GM18511 (cell line): Measurements from ENCODE around the gene SLC4A3.

Experiments used
- ATAC-seq: cut with Tn5 transposase; IDR thresholded peaks from one replicate; pipeline ENCODE4 v1.9.1; 2021; ENCODE audit warnings: mild to moderate bottlenecking, moderate library complexity; ENCODE audit not compliant: unreplicated experiment

Gene SLC4A3, protein sequence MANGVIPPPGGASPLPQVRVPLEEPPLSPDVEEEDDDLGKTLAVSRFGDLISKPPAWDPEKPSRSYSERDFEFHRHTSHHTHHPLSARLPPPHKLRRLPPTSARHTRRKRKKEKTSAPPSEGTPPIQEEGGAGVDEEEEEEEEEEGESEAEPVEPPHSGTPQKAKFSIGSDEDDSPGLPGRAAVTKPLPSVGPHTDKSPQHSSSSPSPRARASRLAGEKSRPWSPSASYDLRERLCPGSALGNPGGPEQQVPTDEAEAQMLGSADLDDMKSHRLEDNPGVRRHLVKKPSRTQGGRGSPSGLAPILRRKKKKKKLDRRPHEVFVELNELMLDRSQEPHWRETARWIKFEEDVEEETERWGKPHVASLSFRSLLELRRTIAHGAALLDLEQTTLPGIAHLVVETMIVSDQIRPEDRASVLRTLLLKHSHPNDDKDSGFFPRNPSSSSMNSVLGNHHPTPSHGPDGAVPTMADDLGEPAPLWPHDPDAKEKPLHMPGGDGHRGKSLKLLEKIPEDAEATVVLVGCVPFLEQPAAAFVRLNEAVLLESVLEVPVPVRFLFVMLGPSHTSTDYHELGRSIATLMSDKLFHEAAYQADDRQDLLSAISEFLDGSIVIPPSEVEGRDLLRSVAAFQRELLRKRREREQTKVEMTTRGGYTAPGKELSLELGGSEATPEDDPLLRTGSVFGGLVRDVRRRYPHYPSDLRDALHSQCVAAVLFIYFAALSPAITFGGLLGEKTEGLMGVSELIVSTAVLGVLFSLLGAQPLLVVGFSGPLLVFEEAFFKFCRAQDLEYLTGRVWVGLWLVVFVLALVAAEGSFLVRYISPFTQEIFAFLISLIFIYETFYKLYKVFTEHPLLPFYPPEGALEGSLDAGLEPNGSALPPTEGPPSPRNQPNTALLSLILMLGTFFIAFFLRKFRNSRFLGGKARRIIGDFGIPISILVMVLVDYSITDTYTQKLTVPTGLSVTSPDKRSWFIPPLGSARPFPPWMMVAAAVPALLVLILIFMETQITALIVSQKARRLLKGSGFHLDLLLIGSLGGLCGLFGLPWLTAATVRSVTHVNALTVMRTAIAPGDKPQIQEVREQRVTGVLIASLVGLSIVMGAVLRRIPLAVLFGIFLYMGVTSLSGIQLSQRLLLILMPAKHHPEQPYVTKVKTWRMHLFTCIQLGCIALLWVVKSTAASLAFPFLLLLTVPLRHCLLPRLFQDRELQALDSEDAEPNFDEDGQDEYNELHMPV

DNA sequence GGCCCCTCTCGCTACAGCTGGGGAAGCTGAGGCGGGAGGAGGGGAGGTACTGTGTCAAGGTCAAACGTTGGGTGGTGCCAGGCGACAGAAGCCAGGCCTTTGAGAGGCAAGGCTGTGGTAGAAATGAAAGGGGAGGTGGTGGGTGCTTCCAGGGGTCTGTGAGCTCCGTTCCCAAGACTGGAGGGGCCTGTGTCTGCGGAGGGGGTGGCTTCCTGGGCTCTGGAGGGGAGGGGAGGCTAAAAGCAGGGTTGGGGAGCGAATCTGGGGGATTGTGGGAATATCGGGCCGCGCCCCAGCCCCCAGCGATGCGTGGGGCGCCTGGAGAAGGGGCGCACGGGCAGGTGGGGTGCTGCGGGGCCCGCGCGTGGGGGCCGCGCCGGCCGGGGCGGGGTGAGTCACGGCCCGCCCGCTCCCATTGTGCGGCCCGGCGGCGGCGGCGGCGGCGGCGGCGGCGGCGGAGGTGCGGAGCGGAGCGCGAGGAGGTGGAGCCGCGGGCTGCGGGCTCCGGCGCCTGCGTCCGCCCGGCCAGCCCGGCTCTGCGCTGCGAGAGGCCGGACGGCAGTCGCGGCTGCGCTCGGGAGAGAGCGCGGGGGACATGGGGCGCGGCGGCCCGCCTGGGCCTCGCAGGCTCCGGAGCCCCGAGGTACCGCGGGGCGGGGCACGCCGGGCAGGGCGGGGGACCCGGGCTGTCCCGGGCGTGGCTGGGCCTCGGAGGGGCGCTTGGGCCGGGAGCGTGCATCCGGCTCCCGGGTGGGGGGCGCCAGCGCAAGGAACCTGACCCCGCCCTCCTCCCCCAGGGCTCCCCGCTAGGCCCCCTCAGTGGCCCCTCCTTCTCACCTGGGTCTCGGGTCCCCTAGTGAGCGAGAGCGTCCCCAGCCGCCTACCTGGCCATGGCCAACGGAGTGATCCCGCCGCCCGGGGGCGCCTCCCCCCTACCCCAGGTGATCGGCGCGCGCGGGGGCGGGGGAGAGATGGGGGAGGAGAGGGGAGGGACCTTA lies at the start of gene SLC4A3:
SLC4A3 (plus strand) TSS at position 528 of the 998 bp plus-strand sequence; CDS start at position 891, 363 bp downstream.
- no peak for ATAC-seq

DNA sequence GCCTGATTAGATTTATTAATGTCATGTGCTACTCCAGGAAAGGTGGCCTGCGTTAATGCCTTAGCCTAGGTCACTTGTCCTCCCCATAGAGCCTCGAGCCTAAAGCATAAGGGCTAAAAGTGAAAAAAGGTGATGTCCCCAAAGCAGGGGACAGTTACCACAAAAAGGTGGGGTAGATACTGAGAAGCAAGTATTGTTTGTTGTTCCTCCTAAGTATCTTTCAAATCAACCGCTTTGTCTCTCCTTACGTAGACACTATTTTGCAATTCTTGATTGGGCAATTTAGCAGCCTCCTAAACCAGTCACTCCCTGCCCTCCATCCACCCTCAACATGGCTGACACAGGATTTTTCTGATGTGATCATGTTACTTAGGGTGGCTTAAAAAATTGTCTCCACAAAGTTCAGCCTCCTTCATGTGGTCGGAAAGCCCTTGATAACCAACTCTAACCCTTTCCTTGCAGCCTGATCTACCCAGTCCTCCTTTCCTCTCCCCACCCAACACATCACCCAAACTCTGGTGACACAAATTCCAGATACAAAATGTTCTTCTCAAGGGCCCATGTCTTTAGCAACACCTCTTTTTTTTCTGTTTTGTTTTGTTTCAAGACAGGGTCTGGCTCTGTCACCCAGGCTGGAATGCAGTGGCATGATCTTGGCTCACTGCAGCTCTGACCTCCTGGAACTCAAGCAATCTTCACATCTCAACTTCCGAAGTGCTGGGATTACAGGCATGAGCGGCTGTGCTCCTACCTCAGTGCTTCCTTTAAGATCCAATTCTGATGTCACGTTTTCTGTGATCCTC lies 48.4 kb upstream of the SLC4A3 start:
- no peak for ATAC-seq

DNA sequence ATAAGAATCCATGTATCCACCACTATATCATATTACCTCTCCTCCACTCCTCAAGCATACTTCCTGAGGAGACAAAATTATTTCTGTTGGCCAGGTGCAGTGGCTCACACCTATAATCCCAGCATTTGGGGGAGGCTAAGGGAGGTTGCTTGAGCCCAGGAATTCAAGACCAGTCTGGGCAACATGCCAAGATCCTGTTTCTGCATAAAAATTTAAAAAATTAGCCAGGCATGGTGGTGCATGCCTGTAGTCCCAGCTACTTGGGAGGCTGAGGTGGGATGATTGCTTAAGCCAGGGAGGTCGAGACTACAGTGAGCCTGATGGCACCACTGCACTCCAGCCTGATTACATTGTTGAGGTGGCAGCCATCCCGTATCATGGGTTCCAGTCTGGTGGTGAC lies 46.1 kb upstream of the SLC4A3 start:
- ATAC-seq = no peak

DNA sequence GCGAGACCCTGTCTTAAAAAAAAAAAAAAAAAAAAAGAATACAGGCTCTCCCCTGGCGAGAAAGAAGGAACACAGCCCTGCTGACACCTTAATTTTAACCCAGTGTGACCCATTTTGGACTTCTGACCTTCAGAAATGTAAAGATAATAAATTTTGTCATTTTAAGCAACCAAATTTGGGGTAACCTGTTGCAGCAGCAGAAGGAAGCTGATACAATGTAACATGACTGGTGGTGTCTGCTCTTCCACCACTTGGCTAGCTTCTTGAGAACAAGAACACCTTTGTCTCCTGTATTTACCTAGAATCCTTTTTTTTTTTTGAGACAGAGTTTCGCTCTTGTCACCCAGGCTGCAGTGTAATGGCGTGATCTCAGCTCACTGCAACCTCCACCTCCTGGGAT lies 36.3 kb upstream of the SLC4A3 start:
- ATAC-seq = no peak

DNA sequence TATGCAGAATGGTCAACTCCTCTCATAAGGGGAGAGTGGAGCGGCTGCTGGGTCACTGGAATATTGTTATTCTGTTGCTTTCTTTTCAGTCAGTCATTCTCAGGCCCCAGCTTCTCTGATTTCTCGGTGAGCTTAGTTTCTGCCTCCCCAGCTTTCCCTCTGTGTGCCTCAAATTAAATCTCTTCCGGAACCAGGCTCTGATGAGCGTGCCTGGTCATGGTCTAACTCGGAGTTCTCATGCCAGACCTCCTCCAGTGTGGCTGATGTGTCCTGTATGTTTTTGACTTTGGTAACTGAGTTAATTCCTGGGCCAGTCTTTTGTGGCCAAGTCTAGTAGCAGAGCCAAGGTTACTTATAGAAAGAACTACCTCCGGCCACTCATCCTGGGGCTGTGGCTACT lies 34.7 kb upstream of the SLC4A3 start:
- ATAC-seq = no peak

DNA sequence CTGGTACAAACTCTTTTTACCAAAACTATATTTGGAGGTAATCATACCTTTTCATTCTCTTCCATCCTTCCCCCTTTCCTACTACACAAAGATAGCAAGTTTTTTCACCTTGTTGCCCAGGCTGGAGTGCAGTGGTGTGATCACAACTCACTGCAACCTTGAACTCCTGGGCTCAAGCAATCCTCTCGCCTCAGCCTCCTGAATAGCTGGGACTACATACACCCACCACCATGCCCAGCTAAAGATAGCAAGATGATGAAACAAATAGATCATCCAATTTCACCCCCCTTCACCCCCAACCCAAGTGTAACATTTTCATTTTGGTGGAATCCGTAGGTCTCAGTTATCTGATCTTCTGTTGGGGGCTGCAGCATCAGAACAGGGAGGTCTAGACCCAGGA lies 34.3 kb upstream of the SLC4A3 start:
- ATAC-seq = no peak

DNA sequence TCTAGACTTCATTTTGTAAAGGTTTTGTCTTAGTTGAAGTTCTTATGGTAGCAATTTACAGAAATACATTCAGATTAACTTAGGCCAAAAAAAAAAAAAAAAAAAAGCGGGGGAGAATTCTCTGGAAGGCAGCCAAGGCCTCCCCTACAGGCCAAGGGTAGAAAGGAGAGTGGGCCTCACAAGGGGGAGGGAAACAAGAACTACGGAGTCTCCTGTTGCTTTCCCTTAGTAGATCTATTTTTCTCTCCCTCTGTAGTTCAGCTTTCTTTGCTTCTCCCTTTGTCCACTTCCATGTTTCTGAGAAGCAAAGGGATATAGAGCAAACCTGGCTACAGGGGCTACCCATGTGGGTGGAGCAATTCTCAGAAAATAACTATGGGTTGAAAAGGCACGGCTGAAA lies 32.2 kb upstream of the SLC4A3 start:
- ATAC-seq = no peak

DNA sequence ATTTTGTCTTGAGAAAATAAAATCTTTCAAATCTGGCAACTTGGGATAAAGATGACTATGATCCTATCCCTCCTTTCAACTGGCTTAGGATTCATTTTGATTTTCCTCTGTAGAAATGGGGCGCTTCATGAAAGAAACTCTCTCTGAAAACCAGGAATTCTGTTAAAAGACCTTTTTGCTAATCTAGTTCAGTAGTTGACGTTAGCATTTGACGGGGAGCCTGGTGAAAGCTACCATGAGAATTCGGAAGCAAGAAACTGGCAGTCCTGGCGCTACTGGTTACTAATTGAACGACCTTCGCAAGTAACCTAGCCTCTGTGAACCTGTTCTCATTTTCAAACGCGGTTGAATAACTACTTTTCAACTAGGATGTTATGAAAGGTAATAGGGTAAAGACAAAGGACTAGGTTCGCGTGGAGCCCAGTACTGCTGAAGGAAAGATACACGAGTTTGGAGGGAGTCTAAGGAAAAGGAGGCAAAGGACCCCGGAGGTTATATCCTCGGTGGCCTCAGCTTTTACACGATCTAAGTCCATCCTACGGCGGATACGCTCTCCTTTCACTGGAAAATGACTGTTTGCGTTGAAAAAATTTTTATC lies 30.4 kb upstream of the SLC4A3 start:
- ATAC-seq = peak; percentile 6

DNA sequence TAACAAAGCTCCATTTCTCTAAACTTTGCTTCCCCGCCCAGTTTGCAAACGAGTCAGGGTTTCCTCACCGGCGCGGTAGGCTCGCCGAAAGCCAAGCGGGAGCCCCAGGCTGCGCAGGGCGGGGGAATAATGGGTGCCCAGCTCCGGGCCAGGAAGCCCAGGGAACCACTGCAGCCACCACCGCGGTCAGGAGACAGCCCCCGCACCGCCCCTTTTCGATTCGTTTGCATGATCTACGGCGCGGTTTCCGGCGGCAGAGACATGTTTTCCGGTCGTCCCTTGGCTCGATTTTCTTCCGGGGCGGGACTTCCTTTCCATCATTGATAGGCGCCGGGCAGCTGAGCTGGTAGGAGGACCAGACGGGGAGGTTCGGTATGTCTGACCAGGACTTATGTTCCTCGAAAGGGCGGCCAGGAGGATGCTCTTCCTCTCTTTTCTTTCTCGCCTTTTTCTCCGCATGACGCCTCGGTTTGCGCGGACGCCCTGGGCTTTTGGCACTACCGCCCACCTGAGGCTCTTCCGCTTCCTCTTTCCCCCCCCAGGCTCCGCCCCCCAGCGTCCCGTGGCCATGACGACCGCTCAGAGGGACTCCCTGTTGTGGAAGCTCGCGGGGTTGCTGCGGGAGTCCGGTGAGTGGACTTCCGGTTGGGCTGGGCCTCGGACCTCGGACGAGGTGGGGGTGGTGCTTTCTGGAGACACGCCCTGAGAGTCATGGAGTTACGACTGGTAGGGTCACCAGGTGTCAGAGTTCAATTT lies 29.7 kb upstream of the SLC4A3 start, which contains the start of gene STK11IP:
STK11IP (plus strand) TSS at position 306 of the 756 bp plus-strand sequence; CDS start at position 569, 263 bp downstream.
- peak; percentile 95 for ATAC-seq

DNA sequence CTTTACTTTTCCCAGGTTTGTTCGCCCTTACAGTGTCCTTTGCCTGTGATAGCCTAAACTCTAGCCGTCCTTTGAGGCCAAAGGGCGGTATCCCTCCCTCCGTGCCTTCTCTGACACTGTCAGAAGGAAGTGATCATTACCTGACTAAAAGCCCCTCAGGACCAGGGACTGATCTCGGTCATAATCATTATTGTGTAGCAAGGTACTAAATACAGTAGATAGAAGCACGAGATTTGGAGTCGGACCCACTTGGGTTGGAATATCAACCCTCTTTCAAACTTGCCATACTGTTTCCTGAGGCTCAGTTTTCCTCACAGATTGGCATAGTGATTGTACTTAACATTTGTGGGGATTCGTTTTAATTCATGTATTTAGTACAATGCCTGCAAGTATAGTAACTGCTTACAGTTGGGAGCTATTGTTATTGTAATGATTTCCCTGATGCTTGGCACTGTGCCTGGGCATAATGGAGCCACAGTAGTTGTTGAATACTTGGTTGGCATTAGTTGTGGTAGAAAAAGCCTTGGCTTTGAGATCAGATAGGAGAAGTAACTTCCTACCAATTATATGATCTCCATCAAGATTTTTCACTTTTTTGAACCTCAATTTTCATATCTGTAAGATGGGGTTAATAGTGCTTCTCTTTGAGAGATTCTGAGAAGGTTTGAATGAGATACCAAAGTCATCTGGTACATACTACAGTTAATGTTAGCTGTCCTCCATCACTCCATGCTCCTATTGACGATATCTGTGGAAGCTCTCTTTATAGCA lies 28.9 kb upstream of the SLC4A3 start:
- no peak for ATAC-seq

DNA sequence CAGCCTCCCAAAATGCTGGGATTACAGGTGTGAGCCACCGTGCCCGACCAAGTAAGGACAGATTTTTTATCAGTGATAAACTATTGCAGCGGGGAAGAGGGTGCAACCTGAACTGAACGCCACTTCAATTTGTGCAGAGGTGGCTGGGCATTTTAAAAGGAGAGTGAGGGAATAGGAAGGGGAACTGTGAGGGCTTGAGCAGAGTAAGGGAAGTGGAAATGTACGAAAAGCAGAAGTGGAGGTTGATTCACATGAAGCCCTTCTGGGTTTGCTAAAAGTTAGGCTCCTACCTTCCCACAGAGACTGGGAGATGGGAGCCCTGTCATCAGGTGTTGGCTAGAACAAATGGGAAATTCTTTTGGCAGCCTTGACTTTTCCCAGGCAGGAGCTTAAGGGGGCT lies 23.7 kb upstream of the SLC4A3 start:
- no peak for ATAC-seq

DNA sequence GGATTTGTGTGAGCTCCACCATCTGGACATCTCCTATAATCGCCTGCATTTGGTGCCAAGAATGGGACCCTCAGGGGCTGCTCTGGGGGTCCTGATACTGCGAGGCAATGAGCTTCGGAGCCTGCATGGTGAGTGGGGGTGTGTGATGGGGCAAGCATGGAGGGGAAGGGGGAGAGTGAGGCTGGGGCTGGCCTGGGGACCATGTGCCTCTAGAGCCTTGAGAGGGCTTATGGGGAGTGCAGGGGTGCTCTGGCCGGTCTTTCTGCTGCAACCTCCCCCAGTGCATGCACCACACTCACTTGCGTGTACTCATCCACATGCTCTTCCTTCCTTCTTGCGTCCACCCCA lies 21.8 kb upstream of the SLC4A3 start:
- no peak for ATAC-seq

DNA sequence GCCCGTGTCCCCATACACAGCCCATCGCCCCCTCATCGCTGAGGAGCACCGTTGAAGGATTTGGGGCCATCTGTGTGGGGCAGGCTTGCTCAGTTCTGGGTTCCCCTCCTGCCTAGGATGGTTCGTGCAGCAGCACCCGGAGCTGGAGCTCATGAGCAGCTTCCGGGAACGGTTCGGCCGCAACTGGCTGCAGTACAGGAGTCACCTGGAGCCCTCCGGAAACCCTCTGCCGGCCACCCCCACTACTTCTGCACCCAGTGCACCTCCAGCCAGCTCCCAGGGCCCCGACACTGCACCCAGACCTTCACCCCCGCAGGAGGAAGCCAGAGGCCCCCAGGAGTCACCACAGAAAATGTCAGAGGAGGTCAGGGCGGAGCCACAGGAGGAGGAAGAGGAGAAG lies 19.5 kb upstream of the SLC4A3 start:
- ATAC-seq = no peak

DNA sequence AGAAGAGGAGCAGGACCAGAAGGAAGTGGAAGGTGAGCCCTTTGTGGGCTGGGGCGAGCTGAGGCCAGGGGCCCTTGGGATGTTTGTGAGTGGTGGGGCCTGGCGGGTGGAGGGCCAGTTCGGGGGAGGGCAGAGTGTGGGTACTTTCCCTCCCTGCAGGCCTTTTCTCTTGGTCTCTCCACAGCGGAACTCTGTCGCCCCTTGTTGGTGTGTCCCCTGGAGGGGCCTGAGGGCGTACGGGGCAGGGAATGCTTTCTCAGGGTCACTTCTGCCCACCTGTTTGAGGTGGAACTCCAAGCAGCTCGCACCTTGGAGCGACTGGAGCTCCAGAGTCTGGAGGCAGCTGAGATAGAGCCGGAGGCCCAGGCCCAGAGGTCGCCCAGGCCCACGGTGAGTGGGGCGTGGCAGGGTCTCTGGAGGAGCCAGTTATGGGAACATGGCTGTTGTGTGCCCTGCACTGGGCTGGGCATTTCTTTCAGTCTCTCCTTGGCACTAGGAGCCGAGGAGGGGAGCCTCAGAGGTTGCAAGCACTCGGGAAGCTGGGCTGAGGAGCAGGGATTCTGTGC lies 18.9 kb upstream of the SLC4A3 start:
- ATAC-seq = no peak

DNA sequence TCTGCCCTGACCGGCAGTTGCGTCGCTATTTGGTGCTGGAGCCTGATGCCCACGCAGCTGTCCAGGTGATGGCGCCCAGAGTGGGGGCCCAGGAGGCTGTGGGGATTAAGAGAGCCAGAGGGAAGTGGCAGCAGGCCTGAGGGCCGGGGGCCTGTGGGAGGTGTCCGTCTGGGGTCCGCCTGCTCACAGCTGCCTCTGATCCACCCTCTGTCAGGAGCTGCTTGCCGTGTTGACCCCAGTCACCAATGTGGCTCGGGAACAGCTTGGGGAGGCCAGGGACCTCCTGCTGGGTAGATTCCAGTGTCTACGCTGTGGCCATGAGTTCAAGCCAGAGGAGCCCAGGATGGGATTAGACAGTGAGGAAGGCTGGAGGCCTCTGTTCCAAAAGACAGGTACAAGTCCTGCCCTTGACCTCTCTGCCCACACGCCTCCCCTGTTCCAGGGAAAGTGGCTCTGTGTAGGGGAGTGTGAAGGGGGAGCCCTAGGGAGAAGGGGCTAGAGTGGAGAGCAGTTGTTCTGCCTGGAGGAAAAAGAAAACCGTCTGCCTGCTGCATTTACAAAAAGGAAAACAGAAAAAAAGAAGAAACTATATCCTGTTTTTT lies 18.2 kb upstream of the SLC4A3 start:
- ATAC-seq = no peak

DNA sequence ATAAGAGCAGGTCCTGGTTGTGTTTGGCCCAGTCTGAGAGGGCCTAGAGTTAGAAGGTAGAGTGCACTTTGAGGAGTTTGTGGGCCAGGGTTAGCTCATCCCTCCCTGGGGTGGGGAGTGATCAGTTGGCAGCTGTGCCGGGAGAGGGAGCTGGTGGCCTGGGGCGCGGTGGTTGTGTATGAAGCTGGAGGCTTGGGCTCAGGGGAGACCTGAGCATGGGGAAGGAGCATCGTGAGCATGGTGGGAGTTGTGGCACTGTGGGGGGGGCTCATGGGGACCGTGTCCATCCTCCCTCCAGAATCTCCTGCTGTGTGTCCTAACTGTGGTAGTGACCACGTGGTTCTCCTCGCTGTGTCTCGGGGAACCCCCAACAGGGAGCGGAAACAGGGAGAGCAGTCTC lies 16.1 kb upstream of the SLC4A3 start:
- ATAC-seq = no peak
